ENCODE data around the gene AADACL2.

AADACL2 gene

DNA sequence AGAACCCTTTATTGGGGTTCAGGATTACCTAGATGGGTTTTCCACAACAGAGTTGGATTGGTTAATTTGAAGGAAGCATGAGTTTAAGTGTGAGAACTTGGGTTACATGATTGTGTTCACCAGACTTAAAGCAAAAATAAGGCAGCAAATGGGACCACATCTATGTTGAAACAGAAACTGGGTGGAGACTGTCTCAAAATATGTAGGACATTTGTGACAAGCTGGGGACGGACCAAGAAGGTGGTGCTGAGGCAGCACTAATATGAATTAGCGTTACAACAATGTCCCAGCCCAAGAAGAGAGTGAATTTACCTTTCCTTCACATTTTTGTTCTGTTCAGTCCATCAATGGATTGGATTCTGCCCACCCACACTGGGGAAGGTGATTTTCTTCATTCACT is 866 bp upstream of the AADACL2 start:
- TF ChIP-seq, protein P1, sequence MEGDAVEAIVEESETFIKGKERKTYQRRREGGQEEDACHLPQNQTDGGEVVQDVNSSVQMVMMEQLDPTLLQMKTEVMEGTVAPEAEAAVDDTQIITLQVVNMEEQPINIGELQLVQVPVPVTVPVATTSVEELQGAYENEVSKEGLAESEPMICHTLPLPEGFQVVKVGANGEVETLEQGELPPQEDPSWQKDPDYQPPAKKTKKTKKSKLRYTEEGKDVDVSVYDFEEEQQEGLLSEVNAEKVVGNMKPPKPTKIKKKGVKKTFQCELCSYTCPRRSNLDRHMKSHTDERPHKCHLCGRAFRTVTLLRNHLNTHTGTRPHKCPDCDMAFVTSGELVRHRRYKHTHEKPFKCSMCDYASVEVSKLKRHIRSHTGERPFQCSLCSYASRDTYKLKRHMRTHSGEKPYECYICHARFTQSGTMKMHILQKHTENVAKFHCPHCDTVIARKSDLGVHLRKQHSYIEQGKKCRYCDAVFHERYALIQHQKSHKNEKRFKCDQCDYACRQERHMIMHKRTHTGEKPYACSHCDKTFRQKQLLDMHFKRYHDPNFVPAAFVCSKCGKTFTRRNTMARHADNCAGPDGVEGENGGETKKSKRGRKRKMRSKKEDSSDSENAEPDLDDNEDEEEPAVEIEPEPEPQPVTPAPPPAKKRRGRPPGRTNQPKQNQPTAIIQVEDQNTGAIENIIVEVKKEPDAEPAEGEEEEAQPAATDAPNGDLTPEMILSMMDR (IDR thresholded peaks at IDR 0.05; ENCODE audit: extremely low read depth, missing control alignments) = no peak
- DNase-seq (ENCODE audit: low spot score) = no peak

DNA sequence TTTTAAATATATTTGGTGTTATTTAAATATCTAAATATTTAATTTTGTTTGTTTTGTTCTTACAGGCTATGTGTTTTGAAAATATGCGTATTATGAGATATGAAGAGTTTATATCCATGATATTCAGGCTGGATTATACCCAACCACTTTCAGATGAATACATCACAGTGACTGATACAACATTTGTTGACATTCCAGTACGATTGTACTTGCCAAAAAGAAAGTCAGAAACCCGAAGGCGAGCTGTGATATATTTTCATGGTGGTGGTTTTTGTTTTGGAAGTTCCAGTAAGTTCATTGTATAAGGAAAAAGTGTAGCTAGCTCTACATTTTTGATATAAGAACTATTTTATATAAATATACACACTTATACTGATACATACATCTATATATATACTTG is 6.9 kb downstream of the AADACL2 start:
- TF ChIP-seq, protein P1 (IDR thresholded peaks at IDR 0.05; ENCODE audit: extremely low read depth, missing control alignments) = no peak
- DNase-seq (ENCODE audit: low spot score) = no peak

DNA sequence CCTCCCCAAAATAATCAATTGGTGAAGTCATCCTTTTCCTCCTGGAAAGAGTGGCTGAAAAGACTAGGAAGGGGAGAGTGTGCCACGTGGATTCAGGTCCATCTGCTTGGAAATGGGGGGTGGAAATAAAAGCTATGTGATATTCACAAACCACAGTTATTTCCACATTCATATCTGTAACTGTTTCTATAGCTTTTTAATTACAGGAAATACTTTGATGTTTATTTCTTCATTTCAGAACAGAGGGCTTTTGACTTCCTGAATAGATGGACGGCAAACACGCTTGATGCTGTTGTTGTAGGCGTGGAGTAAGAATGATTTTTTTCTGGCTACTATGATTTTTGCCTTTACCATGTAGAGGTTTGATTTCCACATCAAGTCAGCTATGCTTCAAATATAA is 10.1 kb downstream of the AADACL2 start:
- TF ChIP-seq, protein P1 (IDR thresholded peaks at IDR 0.05; ENCODE audit: extremely low read depth, missing control alignments) = no peak
- DNase-seq (ENCODE audit: low spot score) = no peak

DNA sequence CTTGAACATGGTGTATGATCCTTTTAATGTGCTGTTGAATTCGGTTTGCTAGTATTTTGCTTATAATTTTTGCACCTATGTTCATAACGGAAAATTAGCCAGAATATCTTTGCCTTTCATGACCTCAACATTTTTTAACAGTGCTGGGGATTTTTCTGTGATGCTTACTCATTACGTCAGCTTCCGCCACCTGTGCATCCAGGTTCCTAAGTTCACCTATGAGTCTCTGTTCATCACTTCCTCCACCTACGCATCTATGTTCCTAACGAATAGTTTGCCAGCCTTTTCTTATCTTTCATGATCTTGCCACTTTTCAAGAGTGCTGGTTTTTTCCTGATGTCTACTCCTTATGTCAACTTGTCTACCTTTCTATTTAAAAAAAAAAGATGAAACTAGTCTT is 16.5 kb downstream of the AADACL2 start:
- TF ChIP-seq, protein P1 (IDR thresholded peaks at IDR 0.05; ENCODE audit: extremely low read depth, missing control alignments) = no peak
- no peak for DNase-seq (ENCODE audit: low spot score)

DNA sequence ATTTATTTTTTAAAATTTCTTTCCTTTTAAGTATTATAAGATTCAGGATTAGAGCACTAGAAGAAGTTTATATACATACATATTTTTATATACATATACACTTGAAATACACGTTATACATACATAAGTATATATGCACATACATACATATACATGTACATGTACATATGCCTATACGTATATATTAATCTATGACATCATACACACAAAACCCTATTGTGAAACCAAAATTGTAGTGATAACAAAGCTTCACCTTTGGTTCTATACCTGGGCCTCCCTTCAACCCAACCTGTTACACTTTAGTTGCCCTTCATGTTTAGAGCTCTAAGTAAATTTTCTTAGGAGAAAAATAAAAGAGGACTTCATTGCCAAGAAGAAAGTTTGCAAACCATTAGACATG is 17.0 kb downstream of the AADACL2 start:
- DNase-seq (ENCODE audit: low spot score) = no peak
- TF ChIP-seq, protein P1 (IDR thresholded peaks at IDR 0.05; ENCODE audit: extremely low read depth, missing control alignments) = no peak

DNA sequence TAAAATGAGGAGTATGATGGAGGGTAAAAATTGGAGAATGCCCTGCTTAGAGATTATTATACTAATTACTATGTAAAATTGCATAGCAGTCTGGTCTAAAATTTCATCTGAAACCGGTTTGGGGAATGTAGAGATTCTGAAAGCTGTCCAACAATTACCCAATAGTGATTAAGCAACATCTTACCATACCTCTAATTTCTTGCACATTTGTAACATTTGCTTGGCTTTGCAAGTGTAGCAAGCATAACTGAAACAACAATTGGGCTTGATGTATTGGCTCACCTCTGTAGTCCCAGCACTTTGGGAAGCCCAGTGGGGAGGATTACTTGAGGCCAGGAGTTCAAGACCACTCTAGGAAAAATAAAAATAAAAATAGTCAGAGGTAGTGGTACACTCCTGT is 17.4 kb downstream of the AADACL2 start:
- TF ChIP-seq, protein P1 (IDR thresholded peaks at IDR 0.05; ENCODE audit: extremely low read depth, missing control alignments) = no peak
- DNase-seq (ENCODE audit: low spot score) = no peak

DNA sequence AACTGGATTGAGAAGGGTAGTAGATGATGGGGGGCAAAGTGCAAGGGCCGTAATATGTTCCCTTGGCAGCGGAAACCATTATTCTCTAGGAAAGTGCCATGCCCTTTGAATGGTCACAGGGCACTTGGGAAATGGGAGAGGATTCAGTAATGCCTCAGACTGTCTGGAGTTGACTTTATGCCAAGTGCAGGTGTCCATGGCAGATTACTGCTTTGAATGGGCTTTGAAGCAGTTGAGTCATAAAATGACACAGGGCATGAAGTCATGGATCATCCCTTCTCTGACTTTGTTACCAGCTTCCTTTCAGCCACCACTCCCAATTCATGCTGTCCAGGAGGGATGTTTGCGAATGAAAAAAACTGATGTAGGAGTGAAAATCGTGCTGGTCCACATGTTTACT is 20.1 kb downstream of the AADACL2 start:
- TF ChIP-seq, protein P1 (IDR thresholded peaks at IDR 0.05; ENCODE audit: extremely low read depth, missing control alignments) = no peak
- no peak for DNase-seq (ENCODE audit: low spot score)

Data from GM20000 (cell line).